Natural killer cell (primary cell): ENCODE data around the gene NRP2. TPM values are rescaled to one million over a fixed set of nuclear protein-coding genes. Genes with fewer than 3 reads are reported as not detected.

Experiments
- ATAC-seq, 3 donors: fragments of 150-1000 bp in 2 of 3; fragments of 200-7000 bp in 1 of 3; cut with Tn5 transposase; 1 replicate in 1 of 3; 2 replicates in 2 of 3; pipeline ENCODE4 v1.10.0; 2021; ENCODE audit warnings: mild to moderate bottlenecking in 2 of 3, moderate library complexity in 2 of 3
- DNase-seq, 2 donors: peaks; one replicate each; pipeline versions ENCODE4 v3.0.0 to v3.0.0-alpha.2; 2013 to 2021; ENCODE audit warnings: mixed read lengths in 1 of 2
- H3K27ac ChIP-seq: one replicate; pipeline ENCODE4 v1.5.1; 2013; ENCODE audit warnings: mild to moderate bottlenecking, low read length
- H3K27me3 ChIP-seq: one replicate; pipeline ENCODE4 v1.6.1; 2013; ENCODE audit warnings: low read length; ENCODE audit not compliant: control insufficient read depth, insufficient read depth
- H3K36me3 ChIP-seq: one replicate; pipeline ENCODE4 v1.6.1; 2013; ENCODE audit warnings: low read length; ENCODE audit not compliant: control insufficient read depth, insufficient read depth
- H3K4me1 ChIP-seq: one replicate; pipeline ENCODE4 v1.6.1; 2013; ENCODE audit warnings: low read length; ENCODE audit not compliant: control insufficient read depth, insufficient read depth
- H3K4me3 ChIP-seq: one replicate; pipeline ENCODE4 v1.5.1; 2013; ENCODE audit warnings: low read length
- H3K9me3 ChIP-seq: one replicate; pipeline ENCODE4 v1.6.1; 2013; ENCODE audit warnings: low read length; ENCODE audit not compliant: control insufficient read depth, insufficient read depth
- H3K27ac Mint-ChIP-seq, 2 donors: one replicate each; pipeline ENCODE4 v1.8.0; 2022; ENCODE audit warnings: mild to moderate bottlenecking in 2 of 2, mixed read lengths in 2 of 2, moderate library complexity in 1 of 2
- H3K27me3 Mint-ChIP-seq, 2 donors: one replicate each; pipeline ENCODE4 v1.8.0; 2022; ENCODE audit warnings: low read depth in 2 of 2, mixed read lengths in 2 of 2
- H3K36me3 Mint-ChIP-seq: one replicate; pipeline ENCODE4 v1.8.0; 2022; ENCODE audit warnings: mixed read lengths
- H3K4me1 Mint-ChIP-seq, 2 donors: one replicate each; pipeline ENCODE4 v1.8.0; 2022; ENCODE audit warnings: mixed read lengths in 2 of 2
- H3K4me3 Mint-ChIP-seq: one replicate; pipeline ENCODE4 v1.8.0; 2022; ENCODE audit warnings: mild to moderate bottlenecking, moderate library complexity, mixed read lengths
- H3K9me3 Mint-ChIP-seq, 2 donors: one replicate each; pipeline ENCODE4 v1.8.0; 2022; ENCODE audit warnings: mixed read lengths in 2 of 2
- WGBS: methylation state at CpG from one replicate; pipeline ENCODE4 v1.1.7; 2013; ENCODE audit warnings: missing lambda C conversion rate; ENCODE audit not compliant: insufficient coverage; 5-methylcytosine and 5-hydroxymethylcytosine counted together
- intact Hi-C: fragments of 100-400 bp; cut with micrococcal nuclease; formaldehyde crosslinking; loops from one replicate; pipeline ENCODE4 v1.14.2; 2022
- total RNA-seq, 4 donors: library from RNA; stranded (reverse); fragments of 120-200 nt in 1 of 4; gene quantifications; one replicate each; pipeline versions ENCODE4 v1.2.3 to v1.2.4, GENCODE V29; 2013 to 2022
- TF ChIP-seq, protein P1 (sequence below): fragments of 200-600 bp; IDR thresholded peaks from one replicate; pipeline ENCODE4 v1.8.0; 2022; ENCODE audit warnings: antibody characterized with exemption

The NRP2 gene
- total RNA-seq, 3 donors from 2014 or later (not counting 1 experiment from before 2014, with no cell fraction given) = 0.40 TPM; not detected in 2

DNA sequence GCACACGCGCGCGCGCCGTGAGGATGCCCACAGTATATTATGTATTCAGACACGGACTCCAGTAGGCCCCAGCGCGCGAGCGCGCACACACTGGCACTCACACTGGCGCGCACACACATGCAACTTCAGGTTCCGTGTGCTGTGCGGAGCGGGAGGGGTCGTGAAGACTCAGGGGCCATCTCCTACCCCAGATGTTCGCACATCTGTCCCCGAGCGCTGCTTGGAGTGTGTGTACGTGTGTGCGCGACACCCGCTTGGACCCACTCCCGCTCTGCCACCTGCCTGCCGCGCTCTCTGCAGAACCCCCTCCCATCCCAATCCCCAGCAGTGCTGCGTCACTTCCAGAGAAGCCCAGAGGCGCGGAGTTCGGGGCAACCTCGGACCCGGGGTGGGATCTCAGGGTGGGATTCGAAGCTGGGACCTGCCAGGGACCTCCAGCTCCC lies 2.6 kb downstream of the NRP2 start:
- H3K4me3 Mint-ChIP-seq = no peak overlapping the region
- DNase-seq = no peak
- H3K27ac Mint-ChIP-seq = no peak overlapping the region
- intact Hi-C loops = no loop called here
- no peak overlapping the region for H3K4me3 ChIP-seq
- ATAC-seq = no peak
- TF ChIP-seq, protein P1, sequence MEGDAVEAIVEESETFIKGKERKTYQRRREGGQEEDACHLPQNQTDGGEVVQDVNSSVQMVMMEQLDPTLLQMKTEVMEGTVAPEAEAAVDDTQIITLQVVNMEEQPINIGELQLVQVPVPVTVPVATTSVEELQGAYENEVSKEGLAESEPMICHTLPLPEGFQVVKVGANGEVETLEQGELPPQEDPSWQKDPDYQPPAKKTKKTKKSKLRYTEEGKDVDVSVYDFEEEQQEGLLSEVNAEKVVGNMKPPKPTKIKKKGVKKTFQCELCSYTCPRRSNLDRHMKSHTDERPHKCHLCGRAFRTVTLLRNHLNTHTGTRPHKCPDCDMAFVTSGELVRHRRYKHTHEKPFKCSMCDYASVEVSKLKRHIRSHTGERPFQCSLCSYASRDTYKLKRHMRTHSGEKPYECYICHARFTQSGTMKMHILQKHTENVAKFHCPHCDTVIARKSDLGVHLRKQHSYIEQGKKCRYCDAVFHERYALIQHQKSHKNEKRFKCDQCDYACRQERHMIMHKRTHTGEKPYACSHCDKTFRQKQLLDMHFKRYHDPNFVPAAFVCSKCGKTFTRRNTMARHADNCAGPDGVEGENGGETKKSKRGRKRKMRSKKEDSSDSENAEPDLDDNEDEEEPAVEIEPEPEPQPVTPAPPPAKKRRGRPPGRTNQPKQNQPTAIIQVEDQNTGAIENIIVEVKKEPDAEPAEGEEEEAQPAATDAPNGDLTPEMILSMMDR = no peak
- H3K27ac ChIP-seq = no peak overlapping the region
- H3K4me1 Mint-ChIP-seq = no peaks in the 10 kb centered on the region
- H3K9me3 Mint-ChIP-seq = no peaks in the 10 kb centered on the region
- H3K27me3 ChIP-seq = peaks cover 41% of the 10 kb centered on the region
- 17% methylated on average over 35 of the region's 35 CpGs for WGBS
- H3K27me3 Mint-ChIP-seq = peaks cover 54 to 68% of the 10 kb centered on the region in 2 donors
- H3K9me3 ChIP-seq = no peaks in the 10 kb centered on the region
- H3K36me3 Mint-ChIP-seq = no peaks in the 10 kb centered on the region
- H3K36me3 ChIP-seq = no peaks in the 10 kb centered on the region
- H3K4me1 ChIP-seq = peaks cover 15% of the 10 kb centered on the region

DNA sequence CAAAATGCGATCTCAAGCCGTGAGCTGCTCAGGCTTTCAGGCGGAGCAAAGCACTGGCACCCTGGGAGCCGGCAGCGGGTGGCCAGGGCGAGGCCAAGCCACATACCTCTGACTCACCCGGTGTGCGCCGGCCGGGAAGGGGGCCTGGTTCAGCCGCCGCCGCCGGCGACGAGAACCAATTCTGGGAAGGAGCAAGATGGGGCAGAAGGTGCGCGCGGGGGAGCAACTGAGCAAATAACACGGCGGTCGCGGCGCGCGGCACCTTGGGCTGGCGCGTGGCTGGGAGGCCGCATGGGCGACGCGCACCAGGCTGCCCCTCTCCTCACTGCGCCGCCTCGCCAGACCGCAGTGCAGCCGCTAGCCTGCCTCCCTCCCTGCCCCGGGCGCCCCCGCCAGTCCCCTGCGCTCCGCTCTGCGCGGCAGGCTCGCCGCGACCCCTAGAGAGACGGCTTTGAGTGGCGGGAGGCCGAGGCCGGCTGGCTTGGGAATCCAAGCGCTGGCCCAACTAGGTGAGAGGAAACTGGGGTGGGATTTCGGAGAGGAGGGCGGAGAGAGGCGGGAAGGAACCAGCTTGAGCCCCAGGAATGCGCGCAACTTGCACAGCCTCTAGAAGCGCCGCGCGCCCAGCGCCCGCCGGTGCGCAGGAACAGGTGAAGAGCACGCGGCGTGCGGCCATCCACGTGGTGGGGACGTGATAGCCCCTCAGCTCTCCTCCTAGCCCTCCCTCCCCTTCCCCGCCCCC lies 3.2 kb downstream of the NRP2 start:
- Histone ChIP-seq H3K27me3 (peaks cover 39% of the 10 kb centered on the region), H3K27ac (no peak overlapping the region), H3K36me3 (no peaks in the 10 kb centered on the region), H3K9me3 (no peaks in the 10 kb centered on the region), H3K4me3 (no peak overlapping the region), H3K4me1 (peaks cover 15% of the 10 kb centered on the region)
- WGBS = 1% methylated on average over 72 of the region's 72 CpGs
- DNase-seq (no peak), ATAC-seq (no peak)
- intact Hi-C loops = no loop called here
- Mint-ChIP-seq H3K27ac (no peak overlapping the region), H3K9me3 (no peaks in the 10 kb centered on the region), H3K27me3 (peaks cover 48 to 62% of the 10 kb centered on the region in 2 donors), H3K4me1 (no peaks in the 10 kb centered on the region), H3K36me3 (no peaks in the 10 kb centered on the region), H3K4me3 (no peak overlapping the region)
- TF ChIP-seq, protein P1 = no peak

DNA sequence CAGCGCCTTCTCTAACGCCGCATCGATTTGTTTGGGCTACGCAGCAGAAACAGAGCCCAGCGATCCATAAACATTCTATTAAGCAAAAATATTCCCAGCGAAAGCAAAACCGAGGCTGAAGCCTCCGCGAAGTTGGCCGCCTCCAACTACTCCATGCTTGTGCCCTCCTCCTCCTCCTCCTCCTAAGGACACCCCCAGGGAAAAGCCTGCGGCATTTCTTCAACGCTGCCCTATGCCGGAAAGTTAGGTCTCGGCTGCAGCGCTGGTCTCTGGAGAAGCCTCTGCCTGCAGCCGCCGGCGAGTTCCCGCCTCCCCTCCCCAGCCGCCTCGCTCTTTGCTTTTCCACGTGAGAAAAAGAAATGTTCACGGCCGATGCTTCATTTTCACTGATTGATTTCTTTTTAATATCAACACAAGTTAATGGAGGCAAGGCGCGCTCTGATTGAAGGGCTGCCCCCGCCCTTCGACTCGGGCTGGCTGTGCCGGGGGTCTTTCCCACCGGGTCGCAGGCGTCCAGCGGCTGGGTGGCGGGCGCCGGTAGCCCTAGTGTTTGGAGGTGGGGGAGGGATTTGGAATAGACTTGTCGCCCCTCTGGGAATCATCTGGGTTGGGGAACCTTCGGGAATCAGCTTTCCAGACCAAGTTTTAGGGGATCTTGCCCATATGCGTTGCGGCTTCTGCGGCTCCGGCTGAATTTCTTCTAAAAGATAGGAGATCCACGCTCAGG lies 3.9 kb downstream of the NRP2 start:
- Histone ChIP-seq H3K4me1 (peaks cover 15% of the 10 kb centered on the region), H3K36me3 (no peaks in the 10 kb centered on the region), H3K4me3 (no peak overlapping the region), H3K27me3 (peaks cover 33% of the 10 kb centered on the region), H3K9me3 (no peaks in the 10 kb centered on the region), H3K27ac (no peak overlapping the region)
- no peaks in the 10 kb centered on the region for H3K9me3 Mint-ChIP-seq
- ATAC-seq = no peak
- DNase-seq = no peak
- no peaks in the 10 kb centered on the region for H3K4me1 Mint-ChIP-seq
- TF ChIP-seq, protein P1 = no peak
- H3K27ac Mint-ChIP-seq = no peak overlapping the region
- peaks cover 47 to 55% of the 10 kb centered on the region in 2 donors for H3K27me3 Mint-ChIP-seq
- intact Hi-C loops = no loop called here
- no peak overlapping the region for H3K4me3 Mint-ChIP-seq
- H3K36me3 Mint-ChIP-seq = no peaks in the 10 kb centered on the region
- WGBS = 2% methylated on average over 45 of the region's 45 CpGs
